SU-DHL-6 (cell line): ENCODE data around the gene NCOA1.

Experiments used
- H2AFZ ChIP-seq: fragments of 200-600 bp; sonication (generic); 2 replicates; pipeline ENCODE4 v1.6.1; 2014; ENCODE audit warnings: low read depth, mild to moderate bottlenecking, moderate library complexity, mixed read lengths, antibody characterized with exemption, low read length; ENCODE audit not compliant: severe bottlenecking
- H3F3A ChIP-seq: fragments of 200-600 bp; shearing (Covaris generic); 2 replicates; pipeline ENCODE4 v1.6.0; 2016; ENCODE audit warnings: antibody characterized with exemption, mild to moderate bottlenecking; ENCODE audit not compliant: insufficient read depth
- H3K27ac ChIP-seq: fragments of 200-600 bp; sonication (generic); 2 replicates; pipeline ENCODE4 v1.5.1; 2016; ENCODE audit warnings: low read depth, mild to moderate bottlenecking, low read length, moderate library complexity, mixed read lengths
- H3K27me3 ChIP-seq: fragments of 200-600 bp; sonication (generic), shearing (Covaris generic); 2 replicates; pipeline ENCODE4 v1.6.0; 2014; ENCODE audit warnings: mild to moderate bottlenecking, low read length
- H3K36me3 ChIP-seq: fragments of 200-600 bp; sonication (generic); 2 replicates; pipeline ENCODE4 v1.6.1; 2014; ENCODE audit warnings: mild to moderate bottlenecking, low read length, mixed read lengths
- H3K4me2 ChIP-seq: fragments of 300-600, 200-600 bp; shearing (Covaris generic), sonication (generic); 2 replicates; pipeline ENCODE4 v1.6.0; 2014; ENCODE audit warnings: low read length, low read depth, mild to moderate bottlenecking; ENCODE audit not compliant: poor library complexity, severe bottlenecking
- H3K4me3 ChIP-seq: fragments of 200-600 bp; sonication (generic); 2 replicates; pipeline ENCODE4 v1.5.1; 2014; ENCODE audit warnings: antibody characterized with exemption, low read length, mild to moderate bottlenecking, mixed read lengths; ENCODE audit not compliant: insufficient read depth, poor library complexity, severe bottlenecking
- H3K79me2 ChIP-seq: fragments of 200-600 bp; sonication (generic); 2 replicates; pipeline ENCODE4 v1.6.1; 2014; ENCODE audit warnings: mild to moderate bottlenecking, low read length, moderate library complexity; ENCODE audit not compliant: insufficient read depth
- H3K9ac ChIP-seq: fragments of 200-600 bp; sonication (generic); 2 replicates; pipeline ENCODE4 v1.7.0; 2014; ENCODE audit warnings: mild to moderate bottlenecking, low read length
- H3K9me2 ChIP-seq: fragments of 200-600 bp; sonication (generic); replicated peaks from 2 replicates; pipeline ENCODE4 v1.6.1; 2014; ENCODE audit warnings: low read length; ENCODE audit not compliant: insufficient read depth
- H3K9me3 ChIP-seq: fragments of 200-600 bp; sonication (generic); 2 replicates; pipeline ENCODE4 v1.6.1; 2014; ENCODE audit warnings: low read length, mixed read lengths; ENCODE audit not compliant: insufficient read depth
- H4K20me1 ChIP-seq: fragments of 200-600 bp; sonication (generic); 2 replicates; pipeline ENCODE4 v1.6.1; 2014; ENCODE audit warnings: low read depth, mild to moderate bottlenecking, antibody characterized with exemption, low read length, moderate library complexity, mixed read lengths
- EZH2phosphoT487 ChIP-seq: fragments of 200-600 bp; sonication (generic), shearing (Covaris generic); conservative IDR thresholded peaks from 2 replicates; pipeline ENCODE4 v1.6.1; 2018; ENCODE audit warnings: mild to moderate bottlenecking, antibody characterized with exemption, low read length, moderate library complexity, mixed read lengths
- TF ChIP-seq, protein P1 (sequence below): fragments of 200-600 bp; sonication (generic); IDR thresholded peaks from one replicate; pipeline ENCODE4 v1.5.1; 2017; ENCODE audit warnings: antibody characterized with exemption, mild to moderate bottlenecking, low read length, moderate library complexity; ENCODE audit not compliant: insufficient read depth, poor library complexity, severe bottlenecking

NCOA1 gene

DNA sequence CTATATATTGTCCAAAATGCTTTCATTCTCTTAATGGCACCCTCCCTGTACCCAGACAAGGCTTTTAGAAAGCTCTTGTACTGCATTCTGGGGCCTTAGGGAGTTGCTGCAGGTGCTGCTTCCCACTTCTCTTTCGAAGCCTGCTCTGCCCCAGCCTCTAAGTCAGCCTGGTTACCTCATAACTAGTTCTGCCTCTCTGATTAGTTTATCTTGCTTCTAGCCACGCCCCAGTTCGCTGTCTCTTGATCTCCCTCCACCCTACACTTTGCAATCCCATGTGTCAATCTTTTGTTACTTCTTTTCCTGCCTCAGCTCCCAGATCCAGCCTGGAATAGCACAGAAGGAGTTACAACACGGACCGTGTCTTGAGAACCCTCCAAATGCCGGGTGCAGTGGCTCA, 13.8 kb upstream of the NCOA1 start:
- no peak overlapping the region for H3K9ac ChIP-seq
- H3K27ac ChIP-seq = no peak overlapping the region
- H4K20me1 ChIP-seq = no peaks in the 10 kb centered on the region
- H3K79me2 ChIP-seq = no peaks in the 10 kb centered on the region
- no peaks in the 10 kb centered on the region for H3F3A ChIP-seq
- H2AFZ ChIP-seq = no peak overlapping the region
- no peaks in the 10 kb centered on the region for H3K36me3 ChIP-seq
- no peak overlapping the region for H3K4me2 ChIP-seq
- TF ChIP-seq, protein P1, sequence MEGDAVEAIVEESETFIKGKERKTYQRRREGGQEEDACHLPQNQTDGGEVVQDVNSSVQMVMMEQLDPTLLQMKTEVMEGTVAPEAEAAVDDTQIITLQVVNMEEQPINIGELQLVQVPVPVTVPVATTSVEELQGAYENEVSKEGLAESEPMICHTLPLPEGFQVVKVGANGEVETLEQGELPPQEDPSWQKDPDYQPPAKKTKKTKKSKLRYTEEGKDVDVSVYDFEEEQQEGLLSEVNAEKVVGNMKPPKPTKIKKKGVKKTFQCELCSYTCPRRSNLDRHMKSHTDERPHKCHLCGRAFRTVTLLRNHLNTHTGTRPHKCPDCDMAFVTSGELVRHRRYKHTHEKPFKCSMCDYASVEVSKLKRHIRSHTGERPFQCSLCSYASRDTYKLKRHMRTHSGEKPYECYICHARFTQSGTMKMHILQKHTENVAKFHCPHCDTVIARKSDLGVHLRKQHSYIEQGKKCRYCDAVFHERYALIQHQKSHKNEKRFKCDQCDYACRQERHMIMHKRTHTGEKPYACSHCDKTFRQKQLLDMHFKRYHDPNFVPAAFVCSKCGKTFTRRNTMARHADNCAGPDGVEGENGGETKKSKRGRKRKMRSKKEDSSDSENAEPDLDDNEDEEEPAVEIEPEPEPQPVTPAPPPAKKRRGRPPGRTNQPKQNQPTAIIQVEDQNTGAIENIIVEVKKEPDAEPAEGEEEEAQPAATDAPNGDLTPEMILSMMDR = no peak
- H3K27me3 ChIP-seq = no peaks in the 10 kb centered on the region
- no peak overlapping the region for H3K4me3 ChIP-seq
- no peaks in the 10 kb centered on the region for H3K9me2 ChIP-seq
- H3K9me3 ChIP-seq = no peaks in the 10 kb centered on the region

DNA sequence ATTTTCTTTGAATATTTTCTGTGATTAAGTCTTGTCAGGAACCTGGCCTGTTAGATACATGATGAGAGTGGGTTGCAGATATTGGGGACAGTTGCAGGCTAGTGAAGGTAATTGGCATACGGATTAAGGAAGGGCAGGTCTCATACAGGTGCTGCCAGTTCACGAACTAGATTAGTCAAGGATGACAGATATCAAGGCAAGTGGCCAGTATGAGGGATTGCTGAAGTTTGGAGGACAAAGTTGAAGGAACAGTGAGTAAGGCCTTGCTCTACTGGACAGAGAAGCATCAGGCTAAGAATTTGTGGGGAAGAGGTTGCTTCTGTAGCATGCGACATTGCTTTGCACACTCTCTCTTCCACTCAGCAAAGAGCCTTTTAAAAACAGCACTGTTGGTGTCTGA, 12.8 kb upstream of the NCOA1 start:
- H3K36me3 ChIP-seq = no peaks in the 10 kb centered on the region
- H3K79me2 ChIP-seq = no peaks in the 10 kb centered on the region
- H2AFZ ChIP-seq = no peak overlapping the region
- H3K9ac ChIP-seq = no peak overlapping the region
- H3K27me3 ChIP-seq = no peaks in the 10 kb centered on the region
- no peaks in the 10 kb centered on the region for H3K9me2 ChIP-seq
- no peak overlapping the region for H3K27ac ChIP-seq
- H3F3A ChIP-seq = no peaks in the 10 kb centered on the region
- no peaks in the 10 kb centered on the region for H4K20me1 ChIP-seq
- no peak overlapping the region for H3K4me3 ChIP-seq
- TF ChIP-seq EZH2phosphoT487 = no peak
- TF ChIP-seq, protein P1 = no peak
- H3K9me3 ChIP-seq = no peaks in the 10 kb centered on the region
- no peak overlapping the region for H3K4me2 ChIP-seq

DNA sequence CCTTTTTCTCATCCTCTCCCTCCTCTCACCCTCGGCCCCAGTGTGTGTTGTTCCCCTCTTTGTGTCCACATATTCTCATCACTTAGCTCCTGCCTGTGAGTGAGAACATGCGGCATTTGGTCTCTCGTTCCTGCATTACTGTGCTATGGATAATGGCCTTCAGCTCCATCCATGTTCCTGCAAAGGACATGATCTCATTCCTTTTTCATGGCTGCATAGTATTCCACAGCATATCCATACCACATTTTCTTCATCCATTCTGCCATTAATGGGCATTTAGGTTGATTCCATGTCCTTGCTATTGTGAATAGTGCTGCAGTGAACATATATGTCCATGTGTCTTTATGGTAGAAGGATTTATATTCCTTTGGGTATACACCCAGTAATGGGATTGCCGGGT, 10.8 kb upstream of the NCOA1 start:
- H3K79me2 ChIP-seq = no peaks in the 10 kb centered on the region
- H3K36me3 ChIP-seq = no peaks in the 10 kb centered on the region
- TF ChIP-seq, protein P1 = no peak
- no peak for TF ChIP-seq EZH2phosphoT487

More for the DNA sequence above, 10.8 kb upstream of the NCOA1 start:
- Histone ChIP-seq H3K4me3 (no peak overlapping the region), H4K20me1 (no peaks in the 10 kb centered on the region), H2AFZ (no peak overlapping the region), H3K27ac (no peak overlapping the region), H3K9me3 (no peaks in the 10 kb centered on the region), H3K27me3 (no peaks in the 10 kb centered on the region), H3K9me2 (no peaks in the 10 kb centered on the region), H3K9ac (no peak overlapping the region), H3K4me2 (no peak overlapping the region), H3F3A (no peaks in the 10 kb centered on the region)
